ENCODE results near the gene SNAI3. TPM values are rescaled to one million over a fixed set of nuclear protein-coding genes. Genes with fewer than 3 reads are reported as not detected.

The SNAI3 gene
- total RNA-seq, 1 donor from 2014 or later = not detected

DNA sequence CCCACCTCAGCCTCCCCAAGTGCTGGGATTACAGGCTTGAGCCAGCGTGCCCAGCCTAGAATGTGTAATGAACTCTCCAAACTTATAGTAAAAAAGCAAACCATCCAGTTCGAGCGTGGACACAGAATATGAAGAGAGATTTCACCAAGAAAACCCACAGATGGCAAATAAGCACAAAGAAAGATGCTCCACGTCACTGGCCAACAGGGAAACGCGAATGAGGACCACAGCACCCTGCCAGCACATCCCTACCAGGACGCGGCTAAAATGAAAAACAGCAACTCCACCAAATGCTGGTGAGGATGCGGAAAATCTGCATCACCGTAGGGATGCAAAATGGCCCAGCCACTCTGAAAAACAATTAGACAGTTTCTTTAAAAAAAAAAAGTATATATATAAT lies 24.8 kb downstream of the SNAI3 start:
- no peak for DNase-seq (ENCODE audit: low read depth)
- Histone ChIP-seq H3K36me3 (ENCODE audit: control insufficient read depth, insufficient read depth, low read length) (peaks cover 4% of the 10 kb centered on the region), H3K4me3 (ENCODE audit: low read depth, low read length) (no peak overlapping the region), H3K27me3 (ENCODE audit: control insufficient read depth, insufficient read depth, low read length) (no peaks in the 10 kb centered on the region)
- TF ChIP-seq, protein P1, sequence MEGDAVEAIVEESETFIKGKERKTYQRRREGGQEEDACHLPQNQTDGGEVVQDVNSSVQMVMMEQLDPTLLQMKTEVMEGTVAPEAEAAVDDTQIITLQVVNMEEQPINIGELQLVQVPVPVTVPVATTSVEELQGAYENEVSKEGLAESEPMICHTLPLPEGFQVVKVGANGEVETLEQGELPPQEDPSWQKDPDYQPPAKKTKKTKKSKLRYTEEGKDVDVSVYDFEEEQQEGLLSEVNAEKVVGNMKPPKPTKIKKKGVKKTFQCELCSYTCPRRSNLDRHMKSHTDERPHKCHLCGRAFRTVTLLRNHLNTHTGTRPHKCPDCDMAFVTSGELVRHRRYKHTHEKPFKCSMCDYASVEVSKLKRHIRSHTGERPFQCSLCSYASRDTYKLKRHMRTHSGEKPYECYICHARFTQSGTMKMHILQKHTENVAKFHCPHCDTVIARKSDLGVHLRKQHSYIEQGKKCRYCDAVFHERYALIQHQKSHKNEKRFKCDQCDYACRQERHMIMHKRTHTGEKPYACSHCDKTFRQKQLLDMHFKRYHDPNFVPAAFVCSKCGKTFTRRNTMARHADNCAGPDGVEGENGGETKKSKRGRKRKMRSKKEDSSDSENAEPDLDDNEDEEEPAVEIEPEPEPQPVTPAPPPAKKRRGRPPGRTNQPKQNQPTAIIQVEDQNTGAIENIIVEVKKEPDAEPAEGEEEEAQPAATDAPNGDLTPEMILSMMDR (IDR thresholded peaks at IDR 0.05; ENCODE audit: insufficient read depth, low read length, severe bottlenecking) = no peak
- FAIRE-seq = no peak

DNA sequence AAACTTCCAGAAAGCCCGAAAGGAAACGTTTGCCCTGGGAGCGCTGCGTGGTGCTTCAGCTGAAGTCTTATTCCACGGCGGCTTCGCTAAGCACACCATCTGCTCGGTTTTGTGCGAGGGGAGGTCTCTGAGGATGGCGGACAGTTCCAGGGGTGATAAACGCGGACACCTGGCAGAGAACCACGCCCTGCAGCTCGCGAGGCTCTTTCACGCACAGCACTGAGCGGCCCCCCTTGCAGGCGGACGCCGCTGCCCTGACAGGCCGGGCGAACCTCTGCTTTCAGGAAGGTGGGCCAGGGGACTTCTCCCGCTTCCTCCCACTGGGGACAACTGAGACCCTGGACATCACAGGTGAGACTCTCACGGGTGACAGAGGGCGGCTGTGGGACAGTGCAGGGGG lies 27.1 kb downstream of the SNAI3 start:
- no peak overlapping the region for H3K4me3 ChIP-seq (ENCODE audit: low read depth, low read length)
- FAIRE-seq (no peak), DNase-seq (ENCODE audit: low read depth) (no peak)
- TF ChIP-seq, protein P1 (IDR thresholded peaks at IDR 0.05; ENCODE audit: insufficient read depth, low read length, severe bottlenecking) = no peak
- H3K27me3 ChIP-seq (ENCODE audit: control insufficient read depth, insufficient read depth, low read length) = no peaks in the 10 kb centered on the region
- H3K36me3 ChIP-seq (ENCODE audit: control insufficient read depth, insufficient read depth, low read length) = peaks cover 10% of the 10 kb centered on the region

DNA sequence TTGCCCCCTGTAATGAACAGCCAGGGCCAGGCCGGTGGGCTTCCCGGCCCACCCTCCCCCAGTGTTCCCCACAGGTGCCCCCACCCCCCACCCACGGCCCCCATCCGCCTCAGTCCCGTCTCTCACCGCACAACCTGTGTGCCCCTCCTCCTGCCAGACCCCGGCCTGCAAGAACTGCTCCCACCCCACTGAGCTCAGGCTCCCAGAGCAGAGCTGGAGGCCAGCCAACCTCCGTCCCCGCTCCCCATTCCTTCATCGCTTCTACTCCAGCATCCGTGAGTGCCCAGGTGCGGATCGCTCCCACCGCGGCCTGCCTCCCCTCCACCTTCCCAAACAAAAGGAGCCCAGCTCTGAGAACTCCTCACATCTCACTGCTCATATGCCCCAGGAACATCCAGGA lies 27.6 kb downstream of the SNAI3 start:
- Histone ChIP-seq H3K27me3 (ENCODE audit: control insufficient read depth, insufficient read depth, low read length) (no peaks in the 10 kb centered on the region), H3K36me3 (ENCODE audit: control insufficient read depth, insufficient read depth, low read length) (peaks cover 10% of the 10 kb centered on the region)

DNA sequence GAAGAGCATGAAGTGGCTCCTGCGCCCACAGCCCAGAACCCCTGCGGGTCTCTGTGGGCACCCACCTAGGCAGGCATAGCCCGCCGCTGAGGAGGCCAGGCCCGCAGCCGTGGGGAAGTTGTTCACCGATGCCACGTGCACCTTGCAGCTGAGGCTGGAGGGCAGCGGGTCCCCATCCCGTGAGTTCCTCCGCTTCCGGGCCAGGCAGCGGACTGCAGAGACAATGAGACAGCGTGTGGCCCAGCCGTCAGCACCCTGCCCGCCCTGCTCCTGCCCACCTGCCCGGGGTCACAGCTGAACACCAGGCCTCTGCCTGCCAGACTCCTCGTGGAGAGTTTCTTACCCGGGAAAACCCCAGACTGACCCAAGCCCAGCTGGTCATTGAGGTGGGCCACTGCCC lies 28.9 kb downstream of the SNAI3 start:
- TF ChIP-seq, protein P1 (IDR thresholded peaks at IDR 0.05; ENCODE audit: insufficient read depth, low read length, severe bottlenecking) = no peak
- Histone ChIP-seq H3K36me3 (ENCODE audit: control insufficient read depth, insufficient read depth, low read length) (peaks cover 11% of the 10 kb centered on the region), H3K4me3 (ENCODE audit: low read depth, low read length) (no peak overlapping the region), H3K27me3 (ENCODE audit: control insufficient read depth, insufficient read depth, low read length) (no peaks in the 10 kb centered on the region)
- no peak for DNase-seq (ENCODE audit: low read depth)
- FAIRE-seq = no peak

More for the DNA sequence above, 27.6 kb downstream of the SNAI3 start:
- H3K4me3 ChIP-seq (ENCODE audit: low read depth, low read length) = no peak overlapping the region
- TF ChIP-seq, protein P1 (IDR thresholded peaks at IDR 0.05; ENCODE audit: insufficient read depth, low read length, severe bottlenecking) = no peak
- DNase-seq (ENCODE audit: low read depth) (no peak), FAIRE-seq (no peak)

DNA sequence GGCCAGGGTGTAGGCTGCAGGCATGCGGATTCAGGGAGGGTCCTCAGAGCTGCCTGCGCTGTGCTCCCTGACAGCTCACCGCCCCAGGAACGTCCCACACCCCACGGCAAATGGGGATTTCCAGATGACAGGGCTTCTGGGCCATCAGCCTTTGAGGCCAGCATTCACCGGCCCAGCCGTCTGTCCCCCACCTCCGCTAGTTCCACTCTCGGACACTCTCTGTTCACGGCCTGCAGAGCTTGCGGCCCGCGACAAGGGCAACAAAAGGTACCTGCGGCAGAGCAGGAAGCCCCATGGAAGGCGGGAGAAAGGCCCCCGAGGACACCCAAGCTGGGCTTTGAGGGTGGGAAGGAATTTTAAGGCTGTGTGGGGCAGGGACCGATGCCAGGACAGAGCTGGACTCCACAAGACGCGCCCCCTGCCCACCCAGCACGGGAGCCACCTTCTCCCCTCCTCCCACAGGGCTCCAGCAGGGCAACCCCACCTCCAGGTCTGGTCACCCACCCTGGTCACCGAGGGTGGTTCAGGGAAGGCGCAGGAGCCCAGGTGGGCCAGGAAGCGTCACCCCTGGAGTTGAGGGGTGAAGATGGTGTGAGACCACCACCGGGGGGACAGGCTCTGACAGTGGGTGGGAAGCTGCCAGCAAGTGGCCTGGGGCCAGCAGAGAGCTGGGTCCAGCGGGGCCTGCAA lies 29.9 kb downstream of the SNAI3 start:
- H3K36me3 ChIP-seq (ENCODE audit: control insufficient read depth, insufficient read depth, low read length) = peaks cover 11% of the 10 kb centered on the region
- TF ChIP-seq, protein P1 (IDR thresholded peaks at IDR 0.05; ENCODE audit: insufficient read depth, low read length, severe bottlenecking) = no peak
- no peak for FAIRE-seq
- no peaks in the 10 kb centered on the region for H3K27me3 ChIP-seq (ENCODE audit: control insufficient read depth, insufficient read depth, low read length)
- H3K4me3 ChIP-seq (ENCODE audit: low read depth, low read length) = no peak overlapping the region
- DNase-seq (ENCODE audit: low read depth) = no peak

Measured in bronchial epithelial cell (primary cell).